Measurements from ENCODE around the gene TRMU. TPM values are rescaled to one million over a fixed set of nuclear protein-coding genes. Genes with fewer than 3 reads are reported as not detected.
"Not testable (repeated sequence)": the region's sequence is repeated elsewhere in the genome, so short reads cannot be mapped to it uniquely, and the experiment has no call there.

TRMU gene
- polyA plus RNA-seq, 1 donor = 30.1 TPM

DNA sequence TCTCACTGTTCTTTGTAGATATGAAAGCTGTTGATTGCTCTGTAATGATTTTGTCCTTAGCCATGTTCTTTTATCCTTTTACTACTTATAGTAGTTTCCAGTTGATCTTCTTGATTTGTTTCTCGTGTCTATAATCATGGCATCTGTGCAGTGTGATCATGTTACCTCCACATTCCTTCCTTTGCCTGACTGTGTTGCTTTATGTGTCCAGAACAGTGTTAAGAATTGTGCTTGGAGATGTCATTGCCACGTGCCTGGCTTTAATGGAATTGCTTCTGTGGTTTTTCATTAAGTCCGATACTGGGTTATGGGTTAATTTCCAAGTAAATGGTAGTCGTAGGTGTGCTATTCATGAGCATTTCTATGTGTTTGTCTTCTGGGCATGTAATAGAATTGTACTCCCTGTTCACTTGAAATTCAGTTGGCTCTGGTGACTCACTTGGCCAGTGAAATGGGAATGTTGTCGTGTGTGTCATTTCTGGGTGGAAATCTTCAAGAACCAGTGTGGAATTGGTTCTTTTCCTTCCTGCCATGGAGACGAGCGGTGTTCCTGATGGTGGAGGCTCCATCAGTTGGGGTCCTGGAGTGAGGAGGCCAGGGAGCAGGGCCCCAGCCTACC lies 32.1 kb upstream of the TRMU start:
- no peak for DNase-seq

DNA sequence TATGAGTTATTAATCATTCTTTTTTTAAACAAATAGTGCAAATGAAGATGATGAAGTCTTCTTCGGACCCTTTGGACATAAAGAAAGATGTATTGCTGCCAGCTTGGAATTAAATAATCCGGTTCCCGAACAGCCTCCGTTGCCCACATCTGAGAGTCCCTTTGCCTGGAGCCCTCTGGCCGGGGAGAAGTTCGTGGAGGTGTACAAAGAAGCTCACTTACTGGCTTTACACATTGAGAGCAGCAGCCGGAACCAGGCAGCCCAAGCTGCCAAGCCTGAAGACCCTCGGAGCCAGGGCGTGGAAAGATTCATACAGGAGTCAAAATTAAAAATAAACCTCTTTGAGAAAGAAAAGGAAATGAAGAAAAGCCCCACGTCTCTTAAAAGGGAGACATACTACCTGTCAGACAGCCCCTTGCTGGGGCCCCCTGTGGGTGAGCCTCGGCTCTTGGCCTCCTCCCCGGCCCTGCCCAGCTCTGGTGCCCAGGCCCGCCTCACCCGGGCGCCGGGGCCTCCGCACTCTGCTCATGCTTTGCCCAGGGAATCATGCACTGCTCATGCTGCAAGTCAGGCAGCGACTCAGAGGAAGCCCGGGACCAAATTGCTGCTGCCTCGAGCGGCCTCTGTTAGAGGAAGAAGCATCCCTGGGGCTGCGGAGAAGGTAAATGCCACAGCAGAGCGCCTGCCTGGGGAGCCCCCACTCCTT lies 27.1 kb upstream of the TRMU start:
- no peak for DNase-seq

DNA sequence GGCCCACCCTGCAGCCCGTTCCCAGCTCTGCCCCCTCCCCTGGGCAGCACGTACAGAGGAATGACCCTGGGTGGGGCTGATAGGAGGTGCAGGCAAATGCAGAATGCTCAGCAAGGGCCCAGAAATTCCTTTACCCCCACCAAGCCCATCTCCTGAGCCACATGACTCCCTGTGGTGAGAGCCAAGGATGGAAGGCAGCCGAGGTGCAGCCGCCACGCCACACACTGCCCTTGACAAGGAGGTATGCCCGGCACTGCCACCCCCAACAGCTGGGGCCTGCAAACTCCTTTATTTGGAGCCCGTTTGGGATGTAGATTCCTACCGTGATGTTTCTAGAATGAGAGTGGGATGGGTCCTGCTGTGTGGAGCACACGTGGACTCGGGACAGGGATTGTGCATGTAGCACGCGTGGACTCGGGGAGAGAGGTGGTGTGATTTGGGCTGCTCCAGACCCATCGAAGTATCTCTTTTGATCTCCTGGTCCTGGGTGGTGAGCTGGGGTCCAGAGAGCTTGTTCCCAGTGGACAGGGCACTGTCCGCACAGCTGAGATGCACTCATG lies 25.9 kb upstream of the TRMU start:
- no peak for DNase-seq

DNA sequence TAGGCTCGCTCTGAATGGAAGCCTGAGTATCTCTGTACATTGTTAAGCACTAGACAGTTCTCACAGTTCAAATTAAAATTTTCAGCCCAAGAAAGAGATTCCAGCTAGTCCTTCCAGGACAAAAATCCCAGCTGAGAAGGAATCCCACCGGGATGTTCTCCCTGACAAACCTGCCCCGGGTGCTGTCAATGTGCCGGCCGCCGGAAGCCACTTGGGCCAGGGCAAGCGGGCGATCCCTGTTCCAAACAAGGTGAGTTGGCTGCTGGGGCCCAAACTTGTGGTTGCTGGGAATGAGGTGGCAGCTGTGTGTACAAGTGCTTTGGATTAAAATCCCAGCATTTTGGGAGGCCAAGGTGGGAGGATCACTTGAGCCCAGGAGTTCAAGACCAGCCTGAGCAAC lies 23.5 kb upstream of the TRMU start:
- DNase-seq = no peak

- DNase-seq = not testable (repeated sequence)
Measured at GRCh38 chr22:46312848-46313247, 22.7 kb upstream of the TRMU start.

- DNase-seq = no peak
Measured at GRCh38 chr22:46315976-46316375, 19.5 kb upstream of the TRMU start.

DNA sequence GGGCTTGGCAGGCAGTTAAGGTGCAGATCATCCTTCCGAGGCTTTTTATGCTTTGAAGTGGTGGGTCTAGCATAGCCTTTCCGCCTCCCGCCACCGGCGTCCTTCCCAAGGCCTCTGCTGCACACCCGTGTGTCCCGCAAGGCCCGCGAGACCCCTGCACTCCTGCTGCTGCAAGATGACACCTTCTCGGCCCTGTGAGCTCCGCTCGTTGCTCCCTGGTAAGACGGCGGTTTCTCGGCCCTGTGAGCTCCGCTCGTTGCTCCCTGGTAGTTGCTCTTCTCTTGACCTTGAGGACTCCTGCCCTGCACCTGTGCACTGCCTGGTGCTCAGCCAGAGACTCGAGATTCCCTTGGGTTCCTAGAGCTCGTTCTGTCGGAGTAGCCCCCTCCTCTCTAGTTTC lies 17.9 kb upstream of the TRMU start:
- no peak for DNase-seq

GRCh38 chr22:46318576-46318975 lies 16.9 kb upstream of the TRMU start:
- no peak for DNase-seq

DNA sequence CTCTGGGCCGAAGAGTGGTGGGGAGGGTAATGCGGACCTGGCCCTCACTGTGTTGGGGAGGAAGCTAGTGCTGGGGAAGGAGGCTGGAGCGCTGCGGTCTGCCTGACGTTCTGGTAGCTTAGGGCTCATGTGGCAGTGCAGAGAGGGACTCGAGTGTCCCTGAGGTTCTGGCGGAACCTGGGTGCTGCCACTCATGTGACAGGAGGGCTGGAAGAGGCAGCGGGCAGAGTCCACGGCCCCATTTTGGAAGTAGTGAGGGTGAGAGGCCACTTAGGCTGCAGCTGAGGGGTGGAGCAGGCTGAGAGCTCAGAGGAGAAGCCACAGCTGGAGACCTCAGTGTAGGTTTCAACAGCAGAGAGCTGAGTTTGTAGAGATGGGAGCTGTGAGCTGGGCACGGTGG lies 16.2 kb upstream of the TRMU start:
- DNase-seq = no peak

DNA sequence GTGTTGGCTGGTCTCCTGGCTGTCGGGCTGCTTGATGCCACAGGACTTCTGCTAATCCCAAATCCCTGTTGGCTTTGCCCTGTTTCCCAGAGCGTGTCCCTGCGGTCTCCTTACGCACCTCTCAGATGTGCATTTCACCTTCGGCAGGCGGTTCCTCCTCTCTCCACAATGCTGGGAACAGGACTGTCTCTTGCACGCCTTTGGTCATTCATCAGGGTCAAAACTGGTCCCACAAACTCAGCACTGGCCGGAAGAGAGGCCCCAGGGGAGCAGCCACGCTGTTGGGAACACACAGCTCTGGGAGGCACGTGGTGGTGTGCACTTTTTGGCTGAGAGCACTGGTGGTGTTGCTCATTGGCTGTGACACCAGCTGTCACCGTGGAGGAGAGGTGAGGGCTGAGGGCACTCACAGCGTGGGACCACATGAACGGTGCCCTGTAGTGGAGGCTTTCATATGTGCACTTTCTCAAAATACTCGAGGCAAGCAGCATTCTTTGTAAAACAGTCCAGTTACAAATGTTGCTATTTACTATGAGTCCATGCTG lies 15.3 kb upstream of the TRMU start:
- DNase-seq = no peak

GRCh38 chr22:46320716-46321386 lies 14.7 kb upstream of the TRMU start:
- no peak for DNase-seq

GRCh38 chr22:46322711-46323110 lies 12.8 kb upstream of the TRMU start:
- DNase-seq = no peak

GRCh38 chr22:46323162-46323561 lies 12.4 kb upstream of the TRMU start:
- DNase-seq = no peak

GRCh38 chr22:46326066-46326680 lies 9.3 kb upstream of the TRMU start:
- DNase-seq = no peak

- DNase-seq = no peak
Measured at GRCh38 chr22:46327691-46328465, 7.6 kb upstream of the TRMU start.

GRCh38 chr22:46328797-46329196 lies 6.7 kb upstream of the TRMU start:
- no peak for DNase-seq

- DNase-seq = no peak
Measured at GRCh38 chr22:46329616-46330015, 5.9 kb upstream of the TRMU start.

DNA sequence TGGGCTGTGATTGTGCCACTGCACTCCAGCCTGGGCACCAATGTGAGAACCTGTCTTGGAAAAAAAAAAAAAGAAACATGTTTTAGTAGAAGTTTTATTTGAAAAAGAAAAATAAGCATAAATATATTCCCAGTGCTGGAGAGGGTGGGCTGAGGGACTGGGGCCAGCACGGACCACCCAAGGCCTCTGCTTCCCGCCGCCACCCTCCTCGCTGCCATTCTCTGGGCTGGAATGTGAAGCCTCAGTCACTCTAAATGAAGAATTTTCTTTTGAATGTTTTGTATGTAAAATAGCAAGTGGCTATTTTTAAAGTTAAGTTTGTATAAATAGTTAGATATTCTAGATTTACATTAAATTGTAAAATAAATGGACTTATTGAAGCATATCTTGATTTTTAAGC lies 5.1 kb upstream of the TRMU start:
- DNase-seq = no peak

GRCh38 chr22:46331496-46331895 lies 4.0 kb upstream of the TRMU start:
- DNase-seq = no peak

DNA sequence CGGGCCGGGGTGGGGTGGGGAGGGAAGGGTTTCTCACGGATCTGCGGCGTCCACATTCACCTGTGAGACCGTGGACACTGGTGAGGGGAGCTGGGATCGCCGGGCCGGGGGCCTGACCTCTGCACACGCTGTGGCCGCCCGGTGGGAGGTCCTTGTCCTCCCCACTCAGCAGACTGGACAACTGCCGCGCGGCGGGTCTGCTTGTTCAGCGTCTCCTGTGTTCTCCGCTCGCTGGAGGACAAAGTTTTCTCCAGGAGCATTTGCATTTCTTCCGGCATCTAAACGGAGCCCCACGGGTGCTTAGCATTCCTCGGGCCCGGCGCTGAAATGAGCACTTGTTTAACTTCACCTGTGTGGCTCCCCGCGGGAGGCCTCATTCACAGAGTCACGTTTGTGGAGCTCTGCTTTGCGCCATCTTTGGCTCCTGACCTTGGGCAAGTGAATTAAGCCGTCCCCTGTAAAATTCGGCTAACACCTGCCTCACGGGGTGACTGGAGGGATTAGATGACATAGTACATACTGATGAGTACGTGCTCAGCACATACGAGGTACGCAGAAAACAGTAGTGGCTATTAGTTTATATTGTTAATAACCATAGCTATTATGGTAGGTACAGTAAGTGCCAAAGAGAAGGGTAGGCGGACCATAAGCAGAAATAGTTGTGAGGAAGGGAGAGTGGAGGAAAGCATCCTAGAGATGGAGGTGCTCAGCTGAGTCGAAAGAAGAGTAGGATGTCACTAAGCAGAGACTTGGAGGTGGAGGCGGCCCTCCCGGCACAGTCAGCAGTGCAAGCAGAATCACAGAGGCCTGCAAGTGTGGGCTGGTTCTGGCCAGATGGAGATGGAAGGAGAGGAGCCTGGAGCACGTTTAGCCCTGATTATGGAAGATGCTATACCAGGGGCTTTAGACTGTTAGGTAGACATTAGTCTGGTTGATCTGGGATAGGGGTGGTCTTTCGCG lies 885 bp downstream of the TRMU start:
- DNase-seq = no peak

- no peak for DNase-seq
Measured at GRCh38 chr22:46337870-46338269, 2.4 kb downstream of the TRMU start.

Data from hindlimb muscle (tissue), 1 donor.